Measurements from ENCODE around the gene ANKS1A. TPM values are rescaled to one million over a fixed set of nuclear protein-coding genes. Genes with fewer than 3 reads are reported as not detected.

Gene ANKS1A
- polyA plus RNA-seq, 1 experiment = 5.1 TPM

DNA sequence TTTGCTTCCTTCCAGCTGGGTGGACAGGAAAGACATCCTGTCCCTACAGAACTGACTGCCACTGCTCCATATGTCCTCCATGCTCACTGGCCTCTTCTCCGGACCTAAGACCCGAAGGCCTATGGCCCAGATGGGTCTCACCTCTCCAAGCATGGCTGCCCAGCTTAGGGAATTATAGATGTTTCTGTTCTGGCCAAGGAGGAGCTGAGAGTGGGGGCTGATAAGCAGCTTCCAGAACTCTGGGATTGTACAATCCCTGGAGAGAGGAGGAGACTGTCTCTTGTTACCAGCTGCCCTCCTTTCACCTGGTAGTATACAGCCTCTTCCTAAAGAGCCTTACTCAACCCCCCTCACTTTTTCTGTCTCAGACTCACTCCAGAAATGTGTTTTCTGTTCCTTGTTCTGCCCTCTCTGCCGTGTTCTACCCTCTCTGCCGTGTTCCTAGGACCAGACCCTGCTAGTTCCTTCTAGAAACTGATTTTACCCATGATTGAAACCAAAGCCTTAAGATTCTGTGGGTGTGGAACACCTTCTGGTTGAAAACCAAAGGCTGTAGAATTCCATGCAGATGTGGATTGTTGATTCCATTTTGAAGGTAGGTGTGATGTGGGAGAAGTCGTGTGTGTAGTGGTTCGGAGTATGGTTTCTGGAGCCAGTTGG lies 28.7 kb downstream of the ANKS1A start:
- ChIA-PET POLR2A (no interaction called here), CTCF (no interaction called here)
- TF ChIP-seq, protein P1, sequence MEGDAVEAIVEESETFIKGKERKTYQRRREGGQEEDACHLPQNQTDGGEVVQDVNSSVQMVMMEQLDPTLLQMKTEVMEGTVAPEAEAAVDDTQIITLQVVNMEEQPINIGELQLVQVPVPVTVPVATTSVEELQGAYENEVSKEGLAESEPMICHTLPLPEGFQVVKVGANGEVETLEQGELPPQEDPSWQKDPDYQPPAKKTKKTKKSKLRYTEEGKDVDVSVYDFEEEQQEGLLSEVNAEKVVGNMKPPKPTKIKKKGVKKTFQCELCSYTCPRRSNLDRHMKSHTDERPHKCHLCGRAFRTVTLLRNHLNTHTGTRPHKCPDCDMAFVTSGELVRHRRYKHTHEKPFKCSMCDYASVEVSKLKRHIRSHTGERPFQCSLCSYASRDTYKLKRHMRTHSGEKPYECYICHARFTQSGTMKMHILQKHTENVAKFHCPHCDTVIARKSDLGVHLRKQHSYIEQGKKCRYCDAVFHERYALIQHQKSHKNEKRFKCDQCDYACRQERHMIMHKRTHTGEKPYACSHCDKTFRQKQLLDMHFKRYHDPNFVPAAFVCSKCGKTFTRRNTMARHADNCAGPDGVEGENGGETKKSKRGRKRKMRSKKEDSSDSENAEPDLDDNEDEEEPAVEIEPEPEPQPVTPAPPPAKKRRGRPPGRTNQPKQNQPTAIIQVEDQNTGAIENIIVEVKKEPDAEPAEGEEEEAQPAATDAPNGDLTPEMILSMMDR (IDR thresholded peaks at IDR 0.05; ENCODE audit: low read depth, low read length) = no peak

DNA sequence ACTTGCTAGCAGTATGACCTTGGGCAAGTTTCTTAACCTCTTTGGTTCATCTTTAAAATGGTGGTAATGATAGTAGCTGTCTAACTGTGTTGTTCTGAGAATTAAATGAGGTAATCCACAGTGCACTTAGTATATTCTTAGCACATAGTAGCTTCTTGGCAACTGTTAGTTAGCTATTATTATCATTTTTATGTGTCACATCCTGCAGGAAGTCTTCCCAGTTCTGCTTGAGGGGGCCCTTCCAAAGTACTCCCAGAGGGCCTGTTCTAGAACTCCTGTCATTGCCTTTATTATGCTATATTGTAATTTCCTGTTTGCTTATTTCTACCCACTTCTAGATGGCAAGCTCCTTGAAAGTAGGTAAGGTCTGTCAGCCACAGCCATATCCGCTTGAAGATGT lies 30.6 kb downstream of the ANKS1A start:
- H3K9me3 ChIP-seq (ENCODE audit: control insufficient read depth, insufficient read depth, low read length) = no peaks in the 10 kb centered on the region
- H3K27me3 ChIP-seq (ENCODE audit: control insufficient read depth, insufficient read depth, low read length) = no peaks in the 10 kb centered on the region
- POLR2A ChIA-PET = no interaction called here
- H3K4me3 ChIP-seq (ENCODE audit: low read depth, low read length) = no peak overlapping the region
- H3K27ac ChIP-seq (ENCODE audit: low read depth, low read length) = no peak overlapping the region
- TF ChIP-seq, protein P1 (IDR thresholded peaks at IDR 0.05; ENCODE audit: low read depth, low read length) = no peak
- CTCF ChIA-PET = no interaction called here
- DNase-seq (ENCODE audit: low read depth, low spot score) = no peak

More for the DNA sequence above, 28.7 kb downstream of the ANKS1A start:
- Histone ChIP-seq H3K9me3 (ENCODE audit: control insufficient read depth, insufficient read depth, low read length) (no peaks in the 10 kb centered on the region), H3K4me3 (ENCODE audit: low read depth, low read length) (no peak overlapping the region), H3K27ac (ENCODE audit: low read depth, low read length) (no peak overlapping the region), H3K27me3 (ENCODE audit: control insufficient read depth, insufficient read depth, low read length) (no peaks in the 10 kb centered on the region)
- no peak for DNase-seq (ENCODE audit: low read depth, low spot score)

DNA sequence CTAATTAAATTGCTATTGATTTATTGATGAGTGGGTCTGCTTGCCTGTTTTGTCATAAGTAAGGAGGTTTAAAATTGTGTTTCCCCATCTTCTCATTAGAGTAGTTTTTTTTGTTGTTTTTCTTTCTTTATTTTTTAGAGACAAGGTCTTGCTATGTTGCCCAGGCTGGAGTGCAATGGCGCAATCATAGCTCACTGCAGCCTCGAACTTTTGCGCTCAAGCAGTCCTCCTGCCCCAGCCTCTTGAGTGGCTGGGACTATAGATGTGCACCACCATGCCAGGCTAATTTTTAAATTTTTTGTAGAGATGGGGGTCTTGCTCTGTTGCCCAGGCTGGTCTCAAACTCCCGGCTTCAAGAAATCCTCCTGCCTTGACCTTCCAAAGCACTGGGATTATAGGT lies 31.0 kb downstream of the ANKS1A start:
- H3K27ac ChIP-seq (ENCODE audit: low read depth, low read length) = no peak overlapping the region
- TF ChIP-seq, protein P1 (IDR thresholded peaks at IDR 0.05; ENCODE audit: low read depth, low read length) = no peak
- no peak overlapping the region for H3K4me3 ChIP-seq (ENCODE audit: low read depth, low read length)
- no peaks in the 10 kb centered on the region for H3K27me3 ChIP-seq (ENCODE audit: control insufficient read depth, insufficient read depth, low read length)
- no peak for DNase-seq (ENCODE audit: low read depth, low spot score)
- H3K9me3 ChIP-seq (ENCODE audit: control insufficient read depth, insufficient read depth, low read length) = no peaks in the 10 kb centered on the region
- POLR2A ChIA-PET = no interaction called here
- CTCF ChIA-PET = no interaction called here

DNA sequence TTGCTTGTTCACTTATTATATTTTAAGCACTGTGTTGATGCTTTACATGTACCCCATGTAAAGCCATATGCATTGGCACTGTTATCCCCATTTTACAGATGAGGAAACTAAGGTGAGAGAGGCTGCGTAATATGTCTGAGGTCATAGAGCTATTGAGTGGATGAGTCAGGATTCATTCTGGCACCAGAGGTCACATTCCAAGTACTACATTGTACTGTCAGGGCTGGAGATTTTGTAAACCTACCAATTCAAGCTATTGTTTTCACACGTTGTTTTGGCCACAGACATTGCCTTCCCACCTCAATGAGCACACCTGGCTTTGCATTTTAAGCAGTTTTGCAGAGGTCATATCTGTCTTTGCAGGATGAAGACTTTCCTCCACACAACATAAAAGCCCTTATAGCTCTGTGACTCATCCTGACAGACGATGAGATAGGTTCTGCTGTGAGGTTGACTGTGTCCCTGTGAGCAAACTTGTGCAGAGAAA lies 33.2 kb downstream of the ANKS1A start:
- Histone ChIP-seq H3K4me3 (ENCODE audit: low read depth, low read length) (no peak overlapping the region), H3K27me3 (ENCODE audit: control insufficient read depth, insufficient read depth, low read length) (no peaks in the 10 kb centered on the region), H3K9me3 (ENCODE audit: control insufficient read depth, insufficient read depth, low read length) (no peaks in the 10 kb centered on the region), H3K27ac (ENCODE audit: low read depth, low read length) (no peak overlapping the region)
- ChIA-PET CTCF (interaction anchor here (0.6 to 0.7 kb wide), 2 partner anchors 187 to 216 kb away, joined by 5 to 7 read pairs; no protein-coding TSS in a partner anchor), POLR2A (interaction anchor here (0.7 kb wide), 1 partner anchor 26 kb away, joined by 5 read pairs; no protein-coding TSS in a partner anchor)
- peak; percentile 13 for DNase-seq (ENCODE audit: low read depth, low spot score)
- TF ChIP-seq, protein P1 (IDR thresholded peaks at IDR 0.05; ENCODE audit: low read depth, low read length) = no peak

DNA sequence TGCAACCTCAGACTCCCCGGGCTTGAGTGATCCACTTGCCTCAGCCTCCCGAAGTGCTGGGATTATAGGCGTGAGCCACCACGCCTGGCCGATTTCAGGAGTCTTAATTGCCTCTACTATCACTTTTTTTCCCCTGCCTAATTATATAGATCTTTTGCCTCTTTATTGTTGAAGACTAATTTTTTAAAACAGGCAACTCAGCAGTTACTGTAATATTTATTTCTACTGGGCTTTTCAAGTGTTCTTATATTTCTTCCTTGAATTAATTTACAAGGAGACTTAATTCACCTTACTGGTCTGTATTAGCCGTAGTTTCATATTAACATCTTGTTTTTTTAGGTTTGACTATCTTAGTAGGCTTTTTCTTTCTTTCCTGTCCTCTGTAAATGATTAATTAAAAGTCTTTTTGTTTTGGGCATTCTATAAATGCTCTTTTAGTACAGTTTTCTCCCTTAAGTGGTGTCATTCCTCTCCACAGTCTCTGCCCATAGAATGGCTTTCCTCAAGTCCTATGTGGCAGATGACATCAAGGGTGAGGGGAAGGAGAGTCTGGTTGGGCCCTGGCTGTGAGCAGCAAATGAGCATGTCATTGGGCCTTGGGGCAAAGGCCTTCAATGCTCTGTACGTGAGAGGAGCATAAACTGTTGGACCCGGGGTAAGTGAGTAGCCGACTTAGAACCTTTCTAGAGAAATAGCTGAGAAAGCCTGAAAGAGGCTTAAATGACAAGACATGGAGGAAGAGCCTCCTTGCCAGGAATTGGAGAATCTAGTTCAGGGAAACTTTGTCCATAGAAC lies 36.0 kb downstream of the ANKS1A start:
- no peaks in the 10 kb centered on the region for H3K9me3 ChIP-seq (ENCODE audit: control insufficient read depth, insufficient read depth, low read length)
- H3K27ac ChIP-seq (ENCODE audit: low read depth, low read length) = no peak overlapping the region
- POLR2A ChIA-PET = no interaction called here
- no peak for DNase-seq (ENCODE audit: low read depth, low spot score)
- TF ChIP-seq, protein P1 (IDR thresholded peaks at IDR 0.05; ENCODE audit: low read depth, low read length) = no peak
- CTCF ChIA-PET = no interaction called here
- H3K27me3 ChIP-seq (ENCODE audit: control insufficient read depth, insufficient read depth, low read length) = no peaks in the 10 kb centered on the region
- H3K4me3 ChIP-seq (ENCODE audit: low read depth, low read length) = no peak overlapping the region

All from AG04450 (cell line).